ENCODE data around the gene DDIT3. TPM values are rescaled to one million over a fixed set of nuclear protein-coding genes. Genes with fewer than 3 reads are reported as not detected.
A peak's percentile ranks its signal among the peaks of the same experiment; 100 is the strongest.

Gene DDIT3
- total RNA-seq, 4 donors from 2014 or later: 5.1 to 23.3 (median 15.4) TPM

- intact Hi-C loops (cut with DNase I): no loop called here
- 1 to 2% methylated on average over 28 to 40 of the region's 47 CpGs for WGBS, 2 donors
- peak; percentile 74 for DNase-seq
Observed at GRCh38 chr12:57487597-57488401, 32.5 kb downstream of the DDIT3 start, which contains the start of gene MARS1. TSS of gene MARS1 (plus strand) at chr12:57488068. CDS start at chr12:57488091, 23 bp downstream.

GRCh38 chr12:57487055-57487596 is 33.2 kb downstream of the DDIT3 start:
- TF ChIP-seq POLR2A (IDR thresholded peaks at IDR 0.05) (no peak), CTCF (IDR thresholded peaks at IDR 0.05) (no peak)
- H3K27me3 ChIP-seq: peaks cover 0 to 11% (median 0%) of the 10 kb centered on the region in 4 donors
- H3K9me3 ChIP-seq: no peaks in the 10 kb centered on the region
- H3K27ac ChIP-seq: peak overlapping the region; percentile 24 to 93 (median 55)
- no peak for DNase-seq
- peaks cover 5 to 22% (median 10%) of the 10 kb centered on the region in 3 donors for H3K4me1 ChIP-seq
- peaks cover 6 to 30% (median 11%) of the 10 kb centered on the region in 3 donors for H3K36me3 ChIP-seq
- WGBS, 2 donors: 88 to 93% methylated on average over 17 to 23 of the region's 27 CpGs
- intact Hi-C loops (cut with DNase I): no loop called here
- peak overlapping the region in 3 of 4 donors; percentile 68 to 99 (median 88) for H3K4me3 ChIP-seq

More at GRCh38 chr12:57487597-57488401, 32.5 kb downstream of the DDIT3 start, which contains the start of gene MARS1:
- H3K27me3 ChIP-seq: peaks cover 0 to 4% (median 0%) of the 10 kb centered on the region in 4 donors
- no peaks in the 10 kb centered on the region for H3K9me3 ChIP-seq
- TF ChIP-seq CTCF (IDR thresholded peaks at IDR 0.05) (peak in 3 of 6 experiments; percentile 14 to 48 (median 18)), POLR2A (IDR thresholded peaks at IDR 0.05) (peak in 2 of 4 donors; percentile 56 to 64)
- peaks cover 6 to 37% (median 11%) of the 10 kb centered on the region in 3 donors for H3K36me3 ChIP-seq
- H3K4me3 ChIP-seq: peak within 1 kb of the TSS; percentile 68 to 99 (median 86)
- H3K4me1 ChIP-seq: peaks cover 5 to 22% (median 10%) of the 10 kb centered on the region in 3 donors
- peak within 1 kb of the TSS; percentile 78 to 93 (median 90) for H3K27ac ChIP-seq

DNA sequence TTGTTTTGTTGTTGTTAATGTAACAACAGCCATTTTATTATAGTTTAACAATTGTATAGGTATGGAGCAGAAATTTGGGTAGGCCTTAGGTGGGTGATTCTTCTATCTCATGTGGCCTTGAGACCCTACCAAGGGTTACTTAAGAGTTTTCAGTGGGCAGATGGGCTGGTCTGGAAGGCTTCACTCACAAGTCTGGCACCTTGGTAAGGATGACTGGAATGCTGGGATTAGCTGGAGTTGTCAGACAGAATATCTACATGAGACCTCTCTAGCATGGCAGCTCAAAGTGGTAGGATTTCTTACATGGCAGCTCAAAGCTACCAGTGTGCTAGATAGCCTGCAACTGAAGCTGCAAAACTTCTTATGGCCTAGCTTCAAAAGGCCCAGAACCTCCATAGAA is 34.6 kb downstream of the DDIT3 start:
- Histone ChIP-seq H3K27me3 (peaks cover 0 to 14% (median 0%) of the 10 kb centered on the region in 4 donors), H3K27ac (no peak overlapping the region), H3K9me3 (no peaks in the 10 kb centered on the region), H3K4me1 (peaks cover 5 to 23% (median 10%) of the 10 kb centered on the region in 3 donors), H3K36me3 (peaks cover 5 to 16% (median 6%) of the 10 kb centered on the region in 3 donors), H3K4me3 (no peak overlapping the region)
- intact Hi-C loops (cut with DNase I): no loop called here
- DNase-seq: no peak
- no peak for TF ChIP-seq POLR2A (IDR thresholded peaks at IDR 0.05)
- TF ChIP-seq CTCF (IDR thresholded peaks at IDR 0.05): no peak

DNA sequence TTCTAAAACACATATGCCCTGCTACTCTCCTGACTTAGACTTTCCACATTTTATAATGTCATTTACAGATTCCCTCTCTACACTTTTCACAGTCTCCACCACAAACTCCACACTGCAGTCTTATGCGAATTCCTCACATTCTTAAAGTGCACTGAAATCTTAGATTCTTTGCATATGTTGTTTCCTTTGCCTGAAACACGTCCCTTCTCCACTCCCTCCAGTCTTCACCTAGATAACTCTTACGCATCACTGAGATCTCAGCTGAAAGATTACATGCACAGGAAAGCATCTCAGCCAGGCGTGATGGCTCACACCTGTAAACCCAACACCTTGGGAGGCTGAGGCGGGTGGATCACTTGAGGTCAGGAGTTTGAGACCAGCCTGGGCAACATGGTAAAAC is 36.8 kb downstream of the DDIT3 start:
- Histone ChIP-seq H3K36me3 (no peaks in the 10 kb centered on the region), H3K27ac (no peak overlapping the region), H3K27me3 (peaks cover 0 to 28% (median 0%) of the 10 kb centered on the region in 4 donors), H3K4me1 (peaks cover 0 to 21% (median 0%) of the 10 kb centered on the region in 3 donors), H3K9me3 (no peaks in the 10 kb centered on the region), H3K4me3 (no peak overlapping the region)
- WGBS, 2 donors: 60 to 64% methylated on average over 5 of the region's 5 CpGs
- no peak for DNase-seq
- no peak for TF ChIP-seq CTCF (IDR thresholded peaks at IDR 0.05)
- no peak for TF ChIP-seq POLR2A (IDR thresholded peaks at IDR 0.05)
- intact Hi-C loops (cut with DNase I): no loop called here

GRCh38 chr12:57481671-57482070 is 38.6 kb downstream of the DDIT3 start:
- 89 to 100% methylated on average over 1 of the region's 1 CpG for WGBS, 2 donors
- Histone ChIP-seq H3K27ac (no peak overlapping the region), H3K36me3 (no peaks in the 10 kb centered on the region), H3K27me3 (peaks cover 0 to 45% (median under 1%) of the 10 kb centered on the region in 4 donors), H3K9me3 (no peaks in the 10 kb centered on the region), H3K4me1 (peaks cover 0 to 15% (median 0%) of the 10 kb centered on the region in 3 donors), H3K4me3 (no peak overlapping the region)
- intact Hi-C loops (cut with DNase I): no loop called here
- DNase-seq: no peak
- TF ChIP-seq POLR2A (IDR thresholded peaks at IDR 0.05) (no peak), CTCF (IDR thresholded peaks at IDR 0.05) (no peak)
